ENCODE data around the gene NR2C1. TPM values are rescaled to one million over a fixed set of nuclear protein-coding genes. Genes with fewer than 3 reads are reported as not detected.
A peak's percentile ranks its signal among the peaks of the same experiment; 100 is the strongest.

The NR2C1 gene
- total RNA-seq, 1 experiment from 2014 or later, result 45.4 TPM

GRCh38 chr12:95085612-95086011 is 12.2 kb upstream of the NR2C1 start (continued):
- TF ChIP-seq ZNF532 (CRISPR knock-in tag; IDR thresholded peaks at IDR 0.05; ENCODE audit: borderline replicate concordance), result no peak

GRCh38 chr12:95083938-95084337 is 10.5 kb upstream of the NR2C1 start:
- DNase-seq (ENCODE audit: low spot score) (no peak), ATAC-seq (peak; percentile 78)
- Mint-ChIP-seq H3K27me3 (ENCODE audit: low read depth) (no peaks in the 10 kb centered on the region), H3K36me3 (peaks cover 16% of the 10 kb centered on the region), H3K9me3 (no peaks in the 10 kb centered on the region), H3K4me3 (no peak overlapping the region), H3K27ac (peak overlapping the region; percentile 73; the same call in 1 of the 2 replicates), H3K4me1 (peaks cover 14% of the 10 kb centered on the region)
- ChIA-PET CTCF (interaction anchor here (1.2 kb wide), 1 partner anchor 10 kb away, joined by 5 read pairs; the partner anchor contains the start of gene NR2C1), POLR2A (no interaction called here)
- TF ChIP-seq SOX15 (CRISPR knock-in tag; IDR thresholded peaks at IDR 0.05) (no peak), TP53 (CRISPR knock-in tag; IDR thresholded peaks at IDR 0.05) (no peak), ZBTB43 (CRISPR knock-in tag; IDR thresholded peaks at IDR 0.05) (no peak), CDX4 (CRISPR knock-in tag; IDR thresholded peaks at IDR 0.05; ENCODE audit: borderline replicate concordance) (no peak), GABPB1 (CRISPR knock-in tag; IDR thresholded peaks at IDR 0.05) (no peak), ATF6 (CRISPR knock-in tag; IDR thresholded peaks at IDR 0.05) (no peak), CTCF (IDR thresholded peaks at IDR 0.05) (no peak), FOXP1 (CRISPR knock-in tag; IDR thresholded peaks at IDR 0.05; ENCODE audit: borderline replicate concordance) (no peak), ZNF138 (CRISPR knock-in tag; conservative IDR thresholded peaks at IDR 0.05) (no peak), NR2C2 (CRISPR knock-in tag; IDR thresholded peaks at IDR 0.05) (no peak), ZSCAN18 (CRISPR knock-in tag; IDR thresholded peaks at IDR 0.05) (no peak), ZNF232 (CRISPR knock-in tag; IDR thresholded peaks at IDR 0.05) (no peak), TEAD1 (CRISPR knock-in tag; IDR thresholded peaks at IDR 0.05) (no peak), JAZF1 (CRISPR knock-in tag; IDR thresholded peaks at IDR 0.05) (no peak), AFF4 (CRISPR knock-in tag; IDR thresholded peaks at IDR 0.05; ENCODE audit: borderline replicate concordance) (no peak), ZNF671 (CRISPR knock-in tag; IDR thresholded peaks at IDR 0.05) (no peak), E2F4 (CRISPR knock-in tag; IDR thresholded peaks at IDR 0.05; ENCODE audit: borderline replicate concordance, low read depth) (no peak)
